Stimulated activated CD8-positive, alpha-beta memory T cell treated with anti-CD3 and anti-CD28 coated beads, Interleukin-7, amount 100 ng/mL, for 48 hours (primary cell): ENCODE data around the gene CERKL.

ENCODE experiments used
- DNase-seq, 2 donors: peaks; one replicate each; pipeline ENCODE4 v3.0.0-alpha.2; 2020; ENCODE audit warnings: low read depth in 1 of 2; ENCODE audit errors: extremely low read depth in 1 of 2

The CERKL gene

GRCh38 chr2:181578829-181579228 is 78.1 kb downstream of the CERKL start:
- DNase-seq, result no peak

- DNase-seq, result no peak
These were observed 80.5 kb downstream of the CERKL start for GRCh38 chr2:181576431-181576830.

GRCh38 chr2:181575650-181576025 is 81.3 kb downstream of the CERKL start:
- no peak for DNase-seq

DNA sequence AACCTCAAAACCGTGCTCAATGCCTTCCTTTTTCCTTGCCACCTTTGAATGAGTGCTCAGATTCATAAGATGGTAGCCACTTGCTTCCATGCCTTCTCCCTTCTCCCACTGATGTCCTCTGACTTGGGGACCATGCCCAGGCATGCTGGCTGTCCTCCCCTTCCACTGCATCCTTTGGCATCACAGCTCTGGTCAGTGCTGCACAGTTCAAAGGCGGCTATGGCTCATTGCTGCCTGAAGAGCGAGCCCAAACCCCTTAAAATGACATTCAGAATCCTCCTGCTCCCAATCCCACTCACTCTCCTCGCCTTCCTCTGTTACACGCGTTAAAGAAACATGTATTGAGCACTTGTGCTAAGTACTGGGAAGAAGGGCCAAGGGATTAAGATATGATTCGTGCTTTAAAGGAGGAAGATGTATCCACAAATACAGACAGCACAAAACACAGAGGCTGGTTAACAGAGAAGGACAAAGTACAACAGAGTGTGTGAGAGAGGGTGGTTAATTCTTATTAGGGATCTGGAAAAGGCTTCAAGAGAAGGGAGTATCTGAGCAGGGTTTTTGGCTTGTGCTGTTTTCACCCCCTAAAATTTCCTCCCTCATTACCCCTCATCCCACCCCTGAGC is 81.8 kb downstream of the CERKL start:
- DNase-seq, result no peak

DNA sequence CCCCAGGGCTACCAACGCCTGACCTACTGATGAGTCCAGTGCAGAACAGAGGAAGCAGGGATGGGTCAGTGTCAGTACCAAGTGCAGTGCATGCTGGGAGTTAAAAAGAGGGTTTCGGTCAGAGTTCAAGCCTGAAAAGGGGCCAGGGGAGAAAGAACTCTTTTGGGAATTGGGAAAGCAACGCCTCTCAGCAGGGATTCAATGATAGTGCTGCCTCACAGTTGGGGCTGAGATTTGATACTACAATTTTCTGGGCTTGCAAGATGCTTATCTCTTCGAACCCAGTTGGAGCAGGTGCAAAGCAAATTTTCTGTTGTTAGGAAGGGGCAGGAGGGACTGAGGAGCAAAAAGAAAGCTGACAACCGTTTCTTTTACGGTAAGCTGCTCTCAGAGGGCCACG is 82.6 kb downstream of the CERKL start:
- no peak for DNase-seq

GRCh38 chr2:181573140-181573736 is 83.7 kb downstream of the CERKL start:
- no peak for DNase-seq

DNA sequence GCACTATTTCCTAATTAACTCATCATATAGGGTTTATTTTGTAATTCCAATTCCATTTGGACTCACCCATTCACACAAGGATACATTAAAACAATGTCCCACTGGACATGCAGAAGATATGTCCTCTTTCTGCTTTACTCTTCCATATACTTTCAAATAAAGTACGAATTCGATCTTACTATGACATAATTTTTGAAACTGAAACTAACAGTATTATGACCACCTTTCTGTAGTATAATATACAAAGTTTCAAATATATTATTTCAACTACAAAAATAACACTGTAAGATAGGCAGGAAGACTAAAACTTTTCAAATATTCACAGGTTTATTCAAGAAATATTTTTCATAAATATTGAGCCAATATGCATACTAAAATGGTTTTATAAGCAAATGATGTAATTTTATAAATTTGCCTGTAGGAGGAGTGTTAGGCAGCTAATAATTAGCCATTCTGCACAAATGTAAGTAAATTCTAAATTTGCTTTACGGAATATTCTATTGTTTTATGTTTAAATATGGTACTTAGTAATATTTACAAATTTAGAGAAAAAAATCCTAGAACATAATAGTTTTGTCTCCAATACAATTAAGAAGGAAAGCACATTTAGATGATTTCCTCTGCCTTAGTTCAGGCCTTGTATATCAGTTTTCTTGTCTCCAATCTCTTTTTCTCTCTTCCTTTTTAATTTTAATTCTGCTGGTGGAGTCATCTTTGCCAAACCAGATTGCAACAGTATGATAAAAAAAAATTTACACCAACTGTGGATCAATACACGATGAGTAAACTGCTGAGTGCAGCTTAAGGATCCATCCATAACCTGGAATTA is 85.9 kb downstream of the CERKL start:
- DNase-seq, result no peak

GRCh38 chr2:181570059-181570458 is 86.8 kb downstream of the CERKL start:
- no peak for DNase-seq

- DNase-seq, result no peak
These were observed 90.4 kb downstream of the CERKL start for GRCh38 chr2:181566334-181567032.

DNA sequence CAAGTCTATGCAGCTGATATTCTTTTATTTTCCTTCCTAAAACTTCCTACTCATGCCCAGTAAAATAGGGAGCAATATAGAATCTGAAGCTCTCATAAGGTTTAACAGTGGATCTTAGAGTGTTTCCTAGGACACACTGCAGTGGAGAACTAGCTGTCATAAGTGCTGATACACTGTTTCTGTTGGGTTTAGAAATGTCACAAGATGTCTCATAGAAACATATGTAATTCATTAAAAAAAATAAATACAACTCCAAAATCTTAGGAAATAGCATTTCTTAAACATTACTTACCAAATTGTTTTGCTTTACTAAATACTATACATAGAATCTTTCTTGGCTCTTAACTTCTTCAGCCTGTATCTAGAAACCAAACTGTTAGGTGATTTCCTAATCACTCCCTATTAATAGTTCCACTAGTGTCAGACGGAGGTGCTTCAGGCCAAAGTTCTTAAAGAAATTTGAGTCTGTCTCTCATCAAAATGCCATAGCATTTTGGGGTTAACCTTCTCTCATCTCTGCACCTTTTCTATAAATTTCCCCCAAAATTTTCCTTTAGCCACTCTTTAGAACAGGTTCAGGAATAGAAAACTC is 93.7 kb downstream of the CERKL start:
- DNase-seq, result no peak

DNA sequence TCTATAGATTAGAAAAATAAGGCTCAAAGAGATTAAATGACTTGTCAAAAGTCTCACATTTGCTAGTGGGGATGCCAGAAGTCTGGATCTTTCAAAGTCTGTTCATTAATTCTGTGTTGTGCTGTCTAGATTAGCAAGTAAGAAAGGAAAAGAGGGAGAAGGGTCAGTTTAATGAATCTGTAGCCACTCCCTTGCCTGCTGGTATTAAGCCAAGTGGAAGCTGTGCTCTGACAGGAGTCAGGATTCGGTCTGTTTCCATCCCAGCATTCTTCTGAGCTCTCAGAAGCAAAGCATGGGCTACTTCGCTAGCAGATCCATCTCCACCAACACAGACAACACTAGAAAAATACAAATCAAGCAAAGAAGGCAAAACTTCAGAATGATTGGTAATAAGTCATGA is 98.5 kb downstream of the CERKL start:
- no peak for DNase-seq

DNA sequence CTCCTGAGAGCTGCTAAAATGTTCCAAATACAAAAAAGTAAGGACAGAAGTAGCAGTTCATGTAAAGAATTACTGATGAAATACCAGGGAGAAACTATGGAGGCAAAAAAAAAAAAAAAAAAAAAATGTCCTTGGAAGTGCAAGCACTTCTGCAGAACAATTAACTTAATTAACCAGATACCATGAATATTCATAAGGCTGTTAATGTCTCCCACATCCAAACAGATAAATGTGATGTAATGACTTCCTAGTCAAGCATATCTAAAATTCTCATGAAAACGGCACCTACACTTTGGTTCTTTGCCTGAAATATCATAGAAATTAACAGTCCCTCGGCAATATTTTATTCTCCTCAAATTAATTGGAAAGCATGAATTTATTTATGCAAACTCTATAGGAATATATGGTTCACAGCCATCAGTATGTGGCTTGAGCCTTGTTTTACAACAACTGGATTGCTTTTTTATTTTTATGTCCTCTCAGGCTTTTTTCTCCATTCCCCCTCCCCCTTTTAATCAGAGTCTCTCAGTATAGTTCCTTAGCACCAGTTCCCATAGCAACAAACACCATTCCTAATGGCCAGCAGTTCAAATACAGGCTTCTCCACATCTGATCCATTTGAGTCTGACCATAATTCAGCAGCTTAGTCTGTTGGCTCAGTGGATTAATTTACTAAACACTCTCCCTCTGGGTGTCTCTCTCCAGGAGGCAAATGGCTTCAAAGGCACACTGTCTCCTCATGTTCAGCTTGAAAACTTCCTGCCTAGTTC is 102.7 kb downstream of the CERKL start:
- no peak for DNase-seq

GRCh38 chr2:181553244-181553643 is 103.7 kb downstream of the CERKL start:
- no peak for DNase-seq

- DNase-seq, result no peak
These were observed 104.1 kb downstream of the CERKL start for GRCh38 chr2:181552808-181553207.

DNA sequence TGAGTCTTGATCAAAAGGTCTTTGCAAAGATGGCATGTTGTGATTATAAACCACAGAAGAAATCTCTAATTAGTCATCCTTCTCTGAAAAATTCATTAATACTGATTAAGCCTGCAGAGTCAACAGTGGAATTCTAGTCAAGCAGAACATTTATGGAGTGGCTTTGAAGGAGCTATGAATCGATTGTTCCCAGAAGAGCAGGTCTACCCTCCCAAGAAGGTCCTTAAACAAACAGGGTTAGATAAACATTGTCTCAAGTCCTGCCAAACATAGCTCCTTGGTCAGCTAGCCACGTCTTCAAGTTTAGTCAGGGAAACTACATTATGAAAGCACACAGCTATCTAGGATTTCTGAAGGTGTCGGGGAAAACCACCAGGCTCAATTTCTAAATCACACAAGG is 110.8 kb downstream of the CERKL start:
- DNase-seq, result no peak

- DNase-seq, result no peak
These were observed 114.7 kb downstream of the CERKL start for GRCh38 chr2:181542170-181542569.

GRCh38 chr2:181540421-181540820 is 116.5 kb downstream of the CERKL start:
- DNase-seq, result no peak

DNA sequence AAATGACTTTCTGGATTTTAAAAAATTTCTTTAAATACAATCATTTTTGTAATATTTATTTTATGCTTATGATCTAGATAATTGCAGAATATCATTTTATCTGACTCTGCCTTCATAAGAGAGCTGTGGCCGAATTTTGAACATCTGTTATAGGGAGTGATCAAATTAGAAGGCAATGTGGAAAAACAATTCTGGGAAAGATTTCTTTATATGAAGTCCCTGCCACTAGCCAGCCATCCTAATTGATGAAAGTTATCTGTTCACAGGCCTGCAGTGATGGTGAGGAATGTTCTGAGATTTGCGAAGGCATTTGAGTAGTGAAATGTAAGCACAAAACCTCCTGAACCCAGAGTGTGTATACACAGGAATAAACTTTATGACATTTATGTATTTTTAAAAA is 120.2 kb downstream of the CERKL start:
- DNase-seq, result no peak

DNA sequence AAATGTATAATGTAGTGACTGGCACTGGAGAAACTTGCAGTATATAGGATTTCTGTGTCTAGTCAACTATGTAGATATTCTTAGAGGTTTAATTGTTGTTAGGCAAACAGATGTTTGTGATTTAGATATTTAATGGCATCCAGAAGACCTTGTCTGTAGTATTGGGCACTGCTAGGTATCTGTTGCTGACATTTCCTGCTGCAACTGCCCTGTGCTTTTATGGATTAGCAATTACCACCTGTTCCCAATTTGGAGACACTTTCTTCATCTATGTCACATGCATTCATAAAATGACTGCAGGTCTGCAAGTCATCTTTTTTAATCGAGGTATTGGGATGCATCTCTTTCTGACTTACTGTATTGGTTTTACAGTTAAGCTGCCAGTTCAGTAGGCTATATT is 128.5 kb downstream of the CERKL start:
- no peak for DNase-seq

DNA sequence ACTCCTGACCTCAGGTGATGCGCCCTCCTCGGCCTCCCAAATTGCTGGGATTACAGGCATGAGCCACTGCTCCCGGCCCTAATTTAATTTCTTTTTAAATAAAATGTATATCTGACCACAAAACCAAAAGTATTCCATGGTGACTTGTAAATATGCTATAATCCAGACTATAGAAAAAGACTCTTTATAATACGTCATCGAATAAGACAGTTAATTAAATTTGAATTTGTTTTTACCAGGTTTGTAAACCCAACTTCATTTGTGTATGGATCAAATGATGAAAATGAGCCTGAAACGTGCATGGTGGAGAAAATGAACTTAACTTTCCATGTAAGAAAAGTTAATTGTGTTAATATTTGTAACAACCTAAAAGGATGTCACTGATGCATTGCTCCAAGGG is 129.8 kb downstream of the CERKL start:
- no peak for DNase-seq
